ENCODE data around the gene TMCO4.

Gene TMCO4

DNA sequence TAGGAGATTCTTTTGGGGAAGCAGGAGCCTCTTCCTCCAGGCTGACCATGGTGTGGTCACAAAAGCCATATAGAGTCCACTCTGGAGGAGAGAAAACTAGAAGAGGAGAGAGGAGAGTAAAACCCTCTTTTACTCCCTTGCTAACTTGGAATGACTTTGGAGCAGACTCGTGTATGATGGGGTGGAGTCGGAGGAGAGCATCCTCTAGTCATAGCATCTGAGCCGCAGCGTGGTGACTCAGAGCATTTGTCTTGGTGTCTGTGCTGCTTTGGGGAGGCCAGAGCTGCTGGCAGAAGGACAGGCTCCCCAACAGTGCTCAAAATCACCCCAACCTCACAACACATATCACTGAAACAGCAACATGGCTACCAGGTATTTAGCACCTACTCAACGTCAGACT is 123.9 kb downstream of the TMCO4 start:
- TF ChIP-seq YY1 (IDR thresholded peaks at IDR 0.05; ENCODE audit: low read depth) (no peak), TCF12 (IDR thresholded peaks at IDR 0.05; ENCODE audit: low read depth) (no peak), EP300 (IDR thresholded peaks at IDR 0.05; ENCODE audit: borderline replicate concordance) (no peak), RAD21 (IDR thresholded peaks at IDR 0.05; ENCODE audit: low read depth) (no peak), NFIC (IDR thresholded peaks at IDR 0.05) (no peak)
- TF ChIP-seq, protein P1, sequence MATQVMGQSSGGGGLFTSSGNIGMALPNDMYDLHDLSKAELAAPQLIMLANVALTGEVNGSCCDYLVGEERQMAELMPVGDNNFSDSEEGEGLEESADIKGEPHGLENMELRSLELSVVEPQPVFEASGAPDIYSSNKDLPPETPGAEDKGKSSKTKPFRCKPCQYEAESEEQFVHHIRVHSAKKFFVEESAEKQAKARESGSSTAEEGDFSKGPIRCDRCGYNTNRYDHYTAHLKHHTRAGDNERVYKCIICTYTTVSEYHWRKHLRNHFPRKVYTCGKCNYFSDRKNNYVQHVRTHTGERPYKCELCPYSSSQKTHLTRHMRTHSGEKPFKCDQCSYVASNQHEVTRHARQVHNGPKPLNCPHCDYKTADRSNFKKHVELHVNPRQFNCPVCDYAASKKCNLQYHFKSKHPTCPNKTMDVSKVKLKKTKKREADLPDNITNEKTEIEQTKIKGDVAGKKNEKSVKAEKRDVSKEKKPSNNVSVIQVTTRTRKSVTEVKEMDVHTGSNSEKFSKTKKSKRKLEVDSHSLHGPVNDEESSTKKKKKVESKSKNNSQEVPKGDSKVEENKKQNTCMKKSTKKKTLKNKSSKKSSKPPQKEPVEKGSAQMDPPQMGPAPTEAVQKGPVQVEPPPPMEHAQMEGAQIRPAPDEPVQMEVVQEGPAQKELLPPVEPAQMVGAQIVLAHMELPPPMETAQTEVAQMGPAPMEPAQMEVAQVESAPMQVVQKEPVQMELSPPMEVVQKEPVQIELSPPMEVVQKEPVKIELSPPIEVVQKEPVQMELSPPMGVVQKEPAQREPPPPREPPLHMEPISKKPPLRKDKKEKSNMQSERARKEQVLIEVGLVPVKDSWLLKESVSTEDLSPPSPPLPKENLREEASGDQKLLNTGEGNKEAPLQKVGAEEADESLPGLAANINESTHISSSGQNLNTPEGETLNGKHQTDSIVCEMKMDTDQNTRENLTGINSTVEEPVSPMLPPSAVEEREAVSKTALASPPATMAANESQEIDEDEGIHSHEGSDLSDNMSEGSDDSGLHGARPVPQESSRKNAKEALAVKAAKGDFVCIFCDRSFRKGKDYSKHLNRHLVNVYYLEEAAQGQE (IDR thresholded peaks at IDR 0.05; ENCODE audit: low read depth): no peak

DNA sequence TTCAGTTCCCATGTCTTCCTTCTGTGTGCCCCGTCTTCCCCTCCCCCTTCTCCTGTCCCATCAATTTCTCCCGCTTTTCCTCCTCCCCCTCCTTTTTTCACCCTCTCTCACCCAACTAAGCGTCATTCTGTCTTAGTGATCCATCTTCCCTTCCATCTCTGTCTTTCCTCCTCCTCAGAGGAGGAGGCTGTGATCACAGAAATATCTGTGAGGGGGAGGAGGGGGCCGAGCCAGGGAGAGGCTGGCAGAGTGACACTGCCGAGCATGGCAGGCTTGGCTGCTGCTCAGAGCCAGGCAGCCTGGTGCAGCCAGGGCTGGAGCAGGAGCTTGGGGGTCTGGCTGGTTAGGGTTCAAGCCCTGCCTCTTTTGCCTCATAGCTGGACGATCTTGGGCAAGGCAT is 127.5 kb downstream of the TMCO4 start:
- TF ChIP-seq, protein P2, sequence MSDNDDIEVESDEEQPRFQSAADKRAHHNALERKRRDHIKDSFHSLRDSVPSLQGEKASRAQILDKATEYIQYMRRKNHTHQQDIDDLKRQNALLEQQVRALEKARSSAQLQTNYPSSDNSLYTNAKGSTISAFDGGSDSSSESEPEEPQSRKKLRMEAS (IDR thresholded peaks at IDR 0.05): no peak
- TF ChIP-seq ZBTB7A (IDR thresholded peaks at IDR 0.05; ENCODE audit: low read depth): no peak

DNA sequence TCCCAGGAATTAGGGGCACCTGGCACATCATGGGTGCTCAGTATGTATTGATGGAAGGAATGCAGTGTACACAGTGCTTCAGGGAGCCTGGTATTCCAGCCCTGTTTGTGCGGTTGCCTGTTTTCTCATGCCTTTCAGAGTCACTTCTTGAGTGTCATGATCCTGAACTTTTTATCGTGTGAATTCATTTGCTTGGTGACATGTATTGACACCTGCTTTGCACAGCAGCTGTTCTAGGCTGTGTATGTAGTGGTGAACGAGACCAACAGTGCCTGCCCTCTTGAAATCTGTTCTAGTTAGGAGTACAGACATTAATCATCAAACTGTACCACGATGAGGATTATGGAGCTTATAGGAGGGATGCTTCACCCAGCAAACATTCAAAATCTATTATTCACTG is 128.9 kb downstream of the TMCO4 start:
- TF ChIP-seq TAF1 (IDR thresholded peaks at IDR 0.05; ENCODE audit: low read depth) (no peak), ZBTB7A (IDR thresholded peaks at IDR 0.05; ENCODE audit: low read depth) (no peak)

DNA sequence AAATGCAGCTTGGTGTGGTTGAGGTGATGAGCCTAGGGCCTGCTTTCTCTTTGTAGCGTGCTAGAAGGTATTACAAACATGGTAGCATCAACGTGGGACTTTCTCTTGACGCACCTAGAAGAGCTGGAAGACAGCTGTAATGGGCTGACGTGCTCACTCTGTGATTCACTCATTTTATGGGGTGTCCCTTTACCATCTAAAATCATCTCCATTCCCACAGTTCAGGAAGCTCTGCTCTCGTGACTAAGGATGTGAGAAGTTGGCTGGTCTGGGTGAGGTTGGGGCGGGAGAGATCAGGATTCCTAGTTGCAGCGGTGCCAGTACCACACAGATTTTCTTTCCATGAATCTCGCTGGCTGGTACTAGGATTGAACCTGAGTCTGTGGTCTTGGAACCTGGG is 130.8 kb downstream of the TMCO4 start:
- TF ChIP-seq, protein P1 (IDR thresholded peaks at IDR 0.05; ENCODE audit: low read depth): no peak
- TF ChIP-seq RAD21 (IDR thresholded peaks at IDR 0.05; ENCODE audit: low read depth) (no peak), FOXM1 (IDR thresholded peaks at IDR 0.05; ENCODE audit: borderline replicate concordance, low read depth) (no peak), EP300 (IDR thresholded peaks at IDR 0.05; ENCODE audit: borderline replicate concordance) (no peak), CREB1 (IDR thresholded peaks at IDR 0.05; ENCODE audit: low read depth) (no peak), CEBPB (IDR thresholded peaks at IDR 0.05) (no peak), NFIC (IDR thresholded peaks at IDR 0.05) (no peak), TEAD4 (IDR thresholded peaks at IDR 0.05) (no peak), TCF12 (IDR thresholded peaks at IDR 0.05; ENCODE audit: low read depth) (no peak), TAF1 (IDR thresholded peaks at IDR 0.05; ENCODE audit: low read depth) (no peak), ZBTB7A (IDR thresholded peaks at IDR 0.05; ENCODE audit: low read depth) (no peak), YY1 (IDR thresholded peaks at IDR 0.05; ENCODE audit: low read depth) (no peak), EGR1 (IDR thresholded peaks at IDR 0.05) (no peak)
- TF ChIP-seq, protein P2 (IDR thresholded peaks at IDR 0.05): no peak
- TF ChIP-seq, protein P3, sequence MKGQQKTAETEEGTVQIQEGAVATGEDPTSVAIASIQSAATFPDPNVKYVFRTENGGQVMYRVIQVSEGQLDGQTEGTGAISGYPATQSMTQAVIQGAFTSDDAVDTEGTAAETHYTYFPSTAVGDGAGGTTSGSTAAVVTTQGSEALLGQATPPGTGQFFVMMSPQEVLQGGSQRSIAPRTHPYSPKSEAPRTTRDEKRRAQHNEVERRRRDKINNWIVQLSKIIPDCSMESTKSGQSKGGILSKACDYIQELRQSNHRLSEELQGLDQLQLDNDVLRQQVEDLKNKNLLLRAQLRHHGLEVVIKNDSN (IDR thresholded peaks at IDR 0.05): no peak

DNA sequence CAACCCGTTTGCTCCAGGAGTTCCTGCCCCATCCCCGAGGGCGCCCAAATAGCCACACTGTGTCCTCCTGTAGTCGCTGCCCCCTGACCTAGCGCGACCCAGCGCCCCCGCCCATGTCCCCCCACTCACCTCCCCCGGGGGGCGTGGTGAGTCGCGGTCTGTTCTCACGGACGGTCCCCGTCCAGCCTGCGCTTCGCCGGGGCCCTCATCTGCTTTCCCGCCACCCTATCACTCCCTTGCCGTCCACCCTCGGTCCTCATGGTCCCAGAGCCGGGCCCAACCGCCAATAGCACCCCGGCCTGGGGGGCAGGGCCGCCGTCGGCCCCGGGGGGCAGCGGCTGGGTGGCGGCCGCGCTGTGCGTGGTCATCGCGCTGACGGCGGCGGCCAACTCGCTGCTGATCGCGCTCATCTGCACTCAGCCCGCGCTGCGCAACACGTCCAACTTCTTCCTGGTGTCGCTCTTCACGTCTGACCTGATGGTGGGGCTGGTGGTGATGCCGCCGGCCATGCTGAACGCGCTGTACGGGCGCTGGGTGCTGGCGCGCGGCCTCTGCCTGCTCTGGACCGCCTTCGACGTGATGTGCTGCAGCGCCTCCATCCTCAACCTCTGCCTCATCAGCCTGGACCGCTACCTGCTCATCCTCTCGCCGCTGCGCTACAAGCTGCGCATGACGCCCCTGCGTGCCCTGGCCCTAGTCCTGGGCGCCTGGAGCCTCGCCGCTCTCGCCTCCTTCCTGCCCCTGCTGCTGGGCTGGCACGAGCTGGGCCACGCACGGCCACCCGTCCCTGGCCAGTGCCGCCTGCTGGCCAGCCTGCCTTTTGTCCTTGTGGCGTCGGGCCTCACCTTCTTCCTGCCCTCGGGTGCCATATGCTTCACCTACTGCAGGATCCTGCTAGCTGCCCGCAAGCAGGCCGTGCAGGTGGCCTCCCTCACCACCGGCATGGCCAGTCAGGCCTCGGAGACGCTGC is 133.9 kb downstream of the TMCO4 start:
- TF ChIP-seq, protein P1 (IDR thresholded peaks at IDR 0.05; ENCODE audit: low read depth): no peak
- TF ChIP-seq RAD21 (IDR thresholded peaks at IDR 0.05; ENCODE audit: low read depth) (no peak), TCF12 (IDR thresholded peaks at IDR 0.05; ENCODE audit: low read depth) (no peak)
- TF ChIP-seq, protein P3 (IDR thresholded peaks at IDR 0.05): no peak
